Activated CD8-positive, alpha-beta T cell treated with anti-CD3 and anti-CD28 coated beads, Interleukin-2, amount 10 ng/mL, durations not matched to agents 7 days and 5 days (primary cell): ENCODE measurements around the gene PAPPA. TPM values are rescaled to one million over a fixed set of nuclear protein-coding genes. Genes with fewer than 3 reads are reported as not detected.

Experiments
- ATAC-seq: fragments of 150-1000 bp; cut with Tn5 transposase; one replicate; pipeline ENCODE4 v1.10.0; 2021; ENCODE audit warnings: moderate library complexity
- CTCF ChIA-PET: fragments of 350-600 bp; sonication (Branson Sonifier 250); formaldehyde crosslinking; loops from one replicate; lab custom pipeline; 2021; ENCODE audit warnings: antibody characterized with exemption; lab: Charles Lee
- POLR2A ChIA-PET: fragments of 350-600 bp; sonication (Branson Sonifier 250); formaldehyde crosslinking; loops from one replicate; lab custom pipeline; 2021; ENCODE audit warnings: antibody characterized with exemption; lab: Charles Lee
- DNase-seq: peaks from one replicate; pipeline ENCODE4 v3.0.0-alpha.2; 2020
- H3K27ac Mint-ChIP-seq: one replicate; pipeline ENCODE4 v1.8.0; 2021; ENCODE audit warnings: mild to moderate bottlenecking, mixed read lengths
- H3K27me3 Mint-ChIP-seq: one replicate; pipeline ENCODE4 v1.8.0; 2021; ENCODE audit warnings: low read depth, mixed read lengths
- H3K36me3 Mint-ChIP-seq: one replicate; pipeline ENCODE4 v1.8.0; 2021; ENCODE audit warnings: low read depth, mixed read lengths
- H3K4me1 Mint-ChIP-seq: one replicate; pipeline ENCODE4 v1.8.0; 2021; ENCODE audit warnings: low read depth, mixed read lengths
- H3K4me3 Mint-ChIP-seq: one replicate; pipeline ENCODE4 v1.8.0; 2021; ENCODE audit warnings: mild to moderate bottlenecking, mixed read lengths
- H3K9me3 Mint-ChIP-seq: one replicate; pipeline ENCODE4 v1.8.0; 2022; ENCODE audit warnings: mixed read lengths; ENCODE audit not compliant: insufficient read depth
- total RNA-seq, 2 experiments: library from RNA; stranded (reverse); gene quantifications; one replicate each; pipeline ENCODE4 v1.2.3, GENCODE V29; 2021

PAPPA gene
- total RNA-seq, 2 experiments from 2014 or later = not detected

DNA sequence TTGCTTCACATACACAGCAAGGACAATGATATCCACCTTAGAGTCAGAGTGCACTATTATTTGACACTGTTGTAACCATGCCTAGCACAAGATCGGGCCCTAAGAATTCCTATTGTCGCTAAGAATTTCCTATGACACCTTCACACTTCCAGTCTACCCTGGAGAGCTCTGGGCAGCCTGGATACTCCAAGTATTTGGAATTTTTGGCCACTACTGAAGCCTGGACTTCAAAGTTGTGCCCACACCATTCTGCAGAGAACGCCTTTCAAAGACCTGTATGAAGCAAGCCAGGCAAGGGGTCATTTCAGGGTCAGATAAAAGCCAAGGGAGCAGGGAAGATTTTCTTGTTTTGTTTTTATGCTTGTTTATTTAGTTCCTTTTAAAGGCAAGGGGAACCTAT lies 179.7 kb downstream of the PAPPA start:
- Mint-ChIP-seq H3K9me3 (no peaks in the 10 kb centered on the region), H3K36me3 (no peaks in the 10 kb centered on the region), H3K27ac (no peak overlapping the region), H3K4me3 (no peak overlapping the region), H3K4me1 (no peaks in the 10 kb centered on the region), H3K27me3 (peaks cover 2% of the 10 kb centered on the region)
- DNase-seq (no peak), ATAC-seq (no peak)
- CTCF ChIA-PET = no interaction called here
- POLR2A ChIA-PET = no interaction called here

GRCh38 chr9:116334546-116335150 lies 181.1 kb downstream of the PAPPA start:
- POLR2A ChIA-PET = no interaction called here
- H3K36me3 Mint-ChIP-seq = no peaks in the 10 kb centered on the region
- CTCF ChIA-PET = no interaction called here

GRCh38 chr9:116335392-116335791 lies 181.8 kb downstream of the PAPPA start:
- peaks cover 2% of the 10 kb centered on the region for H3K27me3 Mint-ChIP-seq
- no peaks in the 10 kb centered on the region for H3K9me3 Mint-ChIP-seq
- no peak overlapping the region for H3K4me3 Mint-ChIP-seq
- CTCF ChIA-PET = no interaction called here
- no peak overlapping the region for H3K27ac Mint-ChIP-seq
- no peaks in the 10 kb centered on the region for H3K4me1 Mint-ChIP-seq
- POLR2A ChIA-PET = no interaction called here
- ATAC-seq = no peak
- DNase-seq = no peak
- H3K36me3 Mint-ChIP-seq = no peaks in the 10 kb centered on the region

More at GRCh38 chr9:116334546-116335150, 181.1 kb downstream of the PAPPA start:
- Mint-ChIP-seq H3K4me1 (no peaks in the 10 kb centered on the region), H3K9me3 (no peaks in the 10 kb centered on the region), H3K4me3 (no peak overlapping the region), H3K27ac (no peak overlapping the region), H3K27me3 (peaks cover 2% of the 10 kb centered on the region)
- ATAC-seq (no peak), DNase-seq (no peak)

GRCh38 chr9:116336133-116336862 lies 182.7 kb downstream of the PAPPA start:
- CTCF ChIA-PET = no interaction called here
- DNase-seq = no peak
- H3K27ac Mint-ChIP-seq = no peak overlapping the region
- H3K4me3 Mint-ChIP-seq = no peak overlapping the region
- ATAC-seq = no peak
- POLR2A ChIA-PET = no interaction called here
- H3K27me3 Mint-ChIP-seq = no peaks in the 10 kb centered on the region
- no peaks in the 10 kb centered on the region for H3K4me1 Mint-ChIP-seq
- H3K36me3 Mint-ChIP-seq = no peaks in the 10 kb centered on the region
- no peaks in the 10 kb centered on the region for H3K9me3 Mint-ChIP-seq

GRCh38 chr9:116337015-116337414 lies 183.4 kb downstream of the PAPPA start:
- no peaks in the 10 kb centered on the region for H3K27me3 Mint-ChIP-seq
- DNase-seq (no peak), ATAC-seq (no peak)
- no peaks in the 10 kb centered on the region for H3K36me3 Mint-ChIP-seq
- ChIA-PET POLR2A (no interaction called here), CTCF (no interaction called here)
- no peak overlapping the region for H3K4me3 Mint-ChIP-seq
- H3K27ac Mint-ChIP-seq = no peak overlapping the region
- H3K9me3 Mint-ChIP-seq = no peaks in the 10 kb centered on the region
- H3K4me1 Mint-ChIP-seq = no peaks in the 10 kb centered on the region

DNA sequence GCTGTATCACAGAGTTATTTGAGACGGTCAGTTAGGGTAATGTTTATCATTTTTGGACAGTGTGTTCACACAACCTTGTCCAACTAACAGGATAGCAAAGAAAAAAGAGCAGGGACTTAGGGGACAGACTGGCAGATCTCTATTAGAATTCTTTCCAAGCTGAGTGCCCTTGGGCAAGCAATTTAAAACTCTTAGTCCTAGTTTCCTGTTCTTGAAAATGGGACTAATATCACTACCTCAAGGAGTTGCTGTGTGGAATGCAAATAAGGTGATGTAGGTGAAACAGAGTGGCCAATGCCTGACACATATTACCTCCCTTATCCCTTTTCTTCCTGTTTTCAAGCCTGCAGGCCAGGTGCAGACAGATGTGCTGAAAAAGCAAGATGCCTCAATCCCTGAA lies 186.7 kb downstream of the PAPPA start:
- no peaks in the 10 kb centered on the region for H3K4me1 Mint-ChIP-seq
- POLR2A ChIA-PET = no interaction called here
- CTCF ChIA-PET = no interaction called here
- DNase-seq (no peak), ATAC-seq (no peak)
- no peaks in the 10 kb centered on the region for H3K9me3 Mint-ChIP-seq
- no peak overlapping the region for H3K27ac Mint-ChIP-seq
- H3K36me3 Mint-ChIP-seq = no peaks in the 10 kb centered on the region
- H3K4me3 Mint-ChIP-seq = no peak overlapping the region
- no peaks in the 10 kb centered on the region for H3K27me3 Mint-ChIP-seq

GRCh38 chr9:116342061-116342460 lies 188.5 kb downstream of the PAPPA start:
- no peak overlapping the region for H3K27ac Mint-ChIP-seq
- no peak for DNase-seq

GRCh38 chr9:116342941-116343340 lies 189.3 kb downstream of the PAPPA start:
- H3K27me3 Mint-ChIP-seq = no peaks in the 10 kb centered on the region
- ATAC-seq = no peak
- ChIA-PET POLR2A (interaction anchor here (0.6 kb wide), 1 partner anchor 225 kb away, joined by 3 read pairs; no protein-coding TSS in a partner anchor), CTCF (interaction anchor here (1.0 kb wide), 1 partner anchor 14 kb away, joined by 3 read pairs; no protein-coding TSS in a partner anchor)
- H3K4me1 Mint-ChIP-seq = no peaks in the 10 kb centered on the region
- no peak for DNase-seq
- H3K4me3 Mint-ChIP-seq = no peak overlapping the region
- H3K27ac Mint-ChIP-seq = no peak overlapping the region
- no peaks in the 10 kb centered on the region for H3K36me3 Mint-ChIP-seq
- no peaks in the 10 kb centered on the region for H3K9me3 Mint-ChIP-seq

More at GRCh38 chr9:116342061-116342460, 188.5 kb downstream of the PAPPA start:
- no peaks in the 10 kb centered on the region for H3K27me3 Mint-ChIP-seq
- ChIA-PET CTCF (no interaction called here), POLR2A (no interaction called here)
- H3K4me1 Mint-ChIP-seq = no peaks in the 10 kb centered on the region
- H3K36me3 Mint-ChIP-seq = no peaks in the 10 kb centered on the region
- H3K9me3 Mint-ChIP-seq = no peaks in the 10 kb centered on the region
- no peak for ATAC-seq
- no peak overlapping the region for H3K4me3 Mint-ChIP-seq

GRCh38 chr9:116344416-116344815 lies 190.8 kb downstream of the PAPPA start:
- H3K36me3 Mint-ChIP-seq = no peaks in the 10 kb centered on the region

GRCh38 chr9:116345393-116345792 lies 191.8 kb downstream of the PAPPA start:
- Mint-ChIP-seq H3K4me3 (no peak overlapping the region), H3K36me3 (no peaks in the 10 kb centered on the region), H3K9me3 (no peaks in the 10 kb centered on the region), H3K4me1 (no peaks in the 10 kb centered on the region), H3K27ac (no peak overlapping the region), H3K27me3 (no peaks in the 10 kb centered on the region)
- ATAC-seq = no peak
- ChIA-PET POLR2A (no interaction called here), CTCF (no interaction called here)
- DNase-seq = no peak

More at GRCh38 chr9:116344416-116344815, 190.8 kb downstream of the PAPPA start:
- H3K4me1 Mint-ChIP-seq = no peaks in the 10 kb centered on the region
- H3K27ac Mint-ChIP-seq = no peak overlapping the region
- ChIA-PET POLR2A (no interaction called here), CTCF (no interaction called here)
- no peak overlapping the region for H3K4me3 Mint-ChIP-seq
- H3K27me3 Mint-ChIP-seq = no peaks in the 10 kb centered on the region
- DNase-seq = no peak
- no peaks in the 10 kb centered on the region for H3K9me3 Mint-ChIP-seq
- no peak for ATAC-seq

- H3K27ac Mint-ChIP-seq = no peak overlapping the region
- H3K36me3 Mint-ChIP-seq = no peaks in the 10 kb centered on the region
- no peak overlapping the region for H3K4me3 Mint-ChIP-seq
- ATAC-seq = no peak
- no peak for DNase-seq
- ChIA-PET CTCF (no interaction called here), POLR2A (no interaction called here)
- no peaks in the 10 kb centered on the region for H3K4me1 Mint-ChIP-seq
- H3K9me3 Mint-ChIP-seq = no peaks in the 10 kb centered on the region
- no peaks in the 10 kb centered on the region for H3K27me3 Mint-ChIP-seq
Measured at GRCh38 chr9:116345817-116346216, 192.2 kb downstream of the PAPPA start.

DNA sequence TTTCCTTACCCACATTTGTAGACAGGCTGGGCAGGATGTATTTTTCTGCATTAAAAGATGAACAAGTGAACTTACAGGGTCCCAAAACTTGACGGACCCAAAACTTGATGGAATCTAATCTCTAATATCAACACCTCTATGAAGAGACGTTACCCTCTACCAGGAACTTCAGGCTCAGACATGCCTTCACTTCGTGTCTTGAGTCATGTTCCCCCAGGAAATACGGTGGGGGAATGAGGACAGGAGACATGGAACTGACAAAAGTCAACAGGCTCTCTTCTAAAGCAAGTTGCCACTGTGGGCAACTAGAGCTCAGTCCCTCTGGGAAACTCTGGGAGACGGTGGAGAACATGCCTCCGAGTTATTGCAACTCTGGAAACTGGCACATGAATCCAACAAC lies 196.1 kb downstream of the PAPPA start:
- Mint-ChIP-seq H3K9me3 (no peaks in the 10 kb centered on the region), H3K36me3 (no peaks in the 10 kb centered on the region), H3K4me3 (no peak overlapping the region), H3K27me3 (no peaks in the 10 kb centered on the region), H3K4me1 (no peaks in the 10 kb centered on the region), H3K27ac (no peak overlapping the region)
- ChIA-PET POLR2A (no interaction called here), CTCF (no interaction called here)
- DNase-seq = no peak
- ATAC-seq = no peak
